ENCODE data around the gene FBXO9.
A peak's percentile ranks its signal among the peaks of the same experiment; 100 is the strongest.

The FBXO9 gene

DNA sequence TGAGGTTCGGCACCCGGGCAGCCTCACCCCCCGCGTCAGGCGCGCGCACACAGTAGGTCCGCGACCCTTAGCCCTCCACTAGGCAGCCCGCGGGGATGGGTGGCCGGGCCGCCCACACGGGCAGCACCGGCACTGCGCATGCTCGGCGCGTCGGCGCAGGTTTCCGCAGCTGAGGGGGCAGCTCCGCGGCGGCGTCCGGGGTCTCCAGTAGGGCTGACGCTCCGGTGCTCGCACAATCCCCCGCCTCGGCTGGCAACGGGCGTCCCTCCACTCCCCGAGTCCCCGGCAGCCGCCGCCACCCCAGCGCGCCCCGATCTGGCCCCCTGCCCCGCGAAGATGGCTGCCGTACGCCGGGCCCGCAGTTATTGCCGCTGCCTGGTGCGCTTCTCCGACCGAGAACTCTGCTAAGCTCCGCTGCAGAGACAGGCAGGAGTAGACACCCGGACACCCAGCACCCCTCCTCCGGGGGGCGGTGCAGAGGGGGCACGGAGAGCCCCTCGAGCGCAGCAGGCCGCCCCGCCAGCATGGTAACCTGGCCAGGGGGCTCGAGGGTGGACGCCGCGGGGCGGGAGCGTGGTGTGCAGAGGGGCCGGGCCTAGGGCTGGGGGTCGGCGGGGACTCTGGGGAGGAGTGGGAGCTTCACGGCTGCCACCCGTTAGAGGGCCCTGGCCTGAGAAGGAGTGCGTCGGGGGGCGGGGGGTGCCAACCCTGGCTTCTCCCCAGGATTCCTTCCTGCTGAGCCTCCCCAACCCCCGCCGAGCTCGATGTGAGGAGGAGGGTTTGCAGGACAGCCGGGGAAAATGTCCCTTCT lies at the start of gene FBXO9:
FBXO9 (plus strand) TSS at position 139 of the 811 bp plus-strand sequence; CDS start at position 525, 386 bp downstream.
- peak; percentile 64 for DNase-seq (ENCODE audit: low read depth)

DNA sequence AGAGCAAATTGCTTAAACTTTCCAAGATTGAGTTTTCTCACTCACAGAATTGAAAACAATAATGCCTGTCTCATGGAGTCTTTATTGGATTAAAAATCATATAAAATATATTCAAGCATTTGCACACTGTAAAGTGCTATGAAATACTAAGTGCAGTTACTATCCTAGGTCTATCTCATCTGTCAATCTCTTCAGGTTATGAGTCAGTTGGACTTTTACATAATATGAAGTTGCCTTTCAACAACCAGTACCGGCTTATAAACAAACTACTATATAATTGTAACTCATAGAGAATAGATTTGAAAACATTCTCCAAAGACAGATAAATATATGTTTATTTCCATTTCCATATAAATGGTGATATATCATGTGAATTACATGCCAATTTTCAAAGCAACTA lies 49.7 kb upstream of the FBXO9 start:
- DNase-seq (ENCODE audit: low read depth), result no peak

- DNase-seq (ENCODE audit: low read depth), result no peak
Observed at GRCh38 chr6:53018446-53018845, 46.8 kb upstream of the FBXO9 start.

GRCh38 chr6:53020005-53020744 lies 45.0 kb upstream of the FBXO9 start:
- no peak for DNase-seq (ENCODE audit: low read depth)

GRCh38 chr6:53023323-53023722 lies 41.9 kb upstream of the FBXO9 start:
- no peak for DNase-seq (ENCODE audit: low read depth)

GRCh38 chr6:53026526-53026925 lies 38.7 kb upstream of the FBXO9 start:
- DNase-seq (ENCODE audit: low read depth), result no peak

DNA sequence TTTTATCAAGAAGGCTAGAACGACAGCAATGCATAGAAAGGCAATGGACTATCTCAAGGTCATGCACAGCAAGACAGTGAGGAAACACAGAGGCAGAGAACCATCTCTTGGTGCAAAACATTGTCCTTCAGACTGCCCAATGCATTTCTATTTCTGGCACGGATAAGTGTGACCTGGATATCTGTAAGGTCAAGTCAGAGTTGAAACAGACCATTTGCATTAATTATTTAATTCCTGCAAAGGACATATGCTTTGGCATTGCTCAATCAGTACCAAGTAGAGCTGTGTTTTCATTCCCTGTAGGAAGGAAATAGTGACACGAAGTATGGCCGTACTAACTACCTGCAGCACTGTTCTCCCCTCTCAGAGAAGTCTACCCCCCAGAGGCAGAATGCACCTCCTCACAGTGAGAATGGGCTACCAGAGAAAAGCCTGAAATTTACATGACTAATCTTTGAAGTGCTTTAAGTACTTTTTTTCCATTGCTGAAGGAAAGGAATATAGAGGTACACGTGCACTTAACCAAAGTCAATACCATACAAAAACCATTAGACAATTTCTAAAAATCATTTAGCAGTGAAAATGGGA lies 38.0 kb upstream of the FBXO9 start:
- DNase-seq (ENCODE audit: low read depth), result no peak

DNA sequence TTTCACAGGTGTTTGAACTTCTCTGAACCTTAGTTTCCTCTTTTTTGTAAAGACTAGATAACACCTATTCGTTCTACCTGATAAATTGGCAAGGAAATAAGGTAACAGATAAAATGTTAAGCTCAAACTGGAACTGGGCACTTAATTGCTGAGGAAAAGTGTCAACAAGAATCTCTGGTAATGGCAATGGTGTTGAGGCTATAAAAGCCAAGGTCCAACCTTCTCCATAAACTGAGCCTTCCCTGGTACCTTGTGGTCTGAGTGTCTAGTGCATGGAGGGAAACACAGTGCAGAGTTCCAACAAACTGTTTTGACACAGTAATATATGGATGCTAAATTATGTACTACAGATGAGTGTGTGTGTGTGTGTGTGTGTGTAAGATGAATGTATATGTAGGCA lies 36.7 kb upstream of the FBXO9 start:
- DNase-seq (ENCODE audit: low read depth), result no peak

GRCh38 chr6:53029257-53029656 lies 35.9 kb upstream of the FBXO9 start:
- no peak for DNase-seq (ENCODE audit: low read depth)

DNA sequence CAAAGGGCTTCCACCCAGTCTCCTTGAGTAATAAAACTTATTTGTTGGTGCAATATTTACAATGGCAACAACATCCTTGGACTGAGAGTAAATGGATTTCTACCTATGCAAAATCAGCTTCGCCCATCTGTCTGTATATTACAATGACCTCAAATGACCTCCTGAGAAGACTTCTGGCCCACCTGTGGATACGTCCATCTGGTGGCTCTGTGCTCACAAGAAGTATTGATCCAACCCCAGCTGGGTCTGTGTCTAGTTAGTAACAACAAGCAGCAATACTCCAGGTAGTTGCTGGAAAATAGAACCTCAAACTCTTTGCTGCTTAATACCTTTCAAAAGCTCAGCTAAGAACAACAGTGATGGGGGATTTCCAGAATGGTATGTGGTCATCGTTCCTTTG lies 35.4 kb upstream of the FBXO9 start:
- no peak for DNase-seq (ENCODE audit: low read depth)

DNA sequence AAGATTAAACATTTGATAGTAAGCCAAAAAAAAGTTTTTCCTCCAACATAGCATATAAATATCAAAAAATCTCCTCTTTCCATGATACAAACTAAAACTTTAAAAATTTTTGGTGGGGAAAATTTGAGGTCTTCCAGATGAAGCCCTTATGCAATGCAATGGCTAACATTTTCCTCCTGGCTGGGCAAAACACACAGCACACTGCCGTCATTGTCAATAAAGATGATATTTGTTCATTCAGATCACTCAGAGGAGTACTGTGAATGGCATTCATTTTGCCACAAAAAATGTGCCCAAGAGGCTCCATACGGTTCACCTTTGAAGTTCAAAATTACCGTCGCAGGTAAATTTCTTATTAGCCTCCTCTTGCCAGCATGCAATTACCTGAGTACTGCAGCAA lies 33.9 kb upstream of the FBXO9 start:
- DNase-seq (ENCODE audit: low read depth), result no peak

- no peak for DNase-seq (ENCODE audit: low read depth)
Observed at GRCh38 chr6:53032849-53033248, 32.4 kb upstream of the FBXO9 start.

DNA sequence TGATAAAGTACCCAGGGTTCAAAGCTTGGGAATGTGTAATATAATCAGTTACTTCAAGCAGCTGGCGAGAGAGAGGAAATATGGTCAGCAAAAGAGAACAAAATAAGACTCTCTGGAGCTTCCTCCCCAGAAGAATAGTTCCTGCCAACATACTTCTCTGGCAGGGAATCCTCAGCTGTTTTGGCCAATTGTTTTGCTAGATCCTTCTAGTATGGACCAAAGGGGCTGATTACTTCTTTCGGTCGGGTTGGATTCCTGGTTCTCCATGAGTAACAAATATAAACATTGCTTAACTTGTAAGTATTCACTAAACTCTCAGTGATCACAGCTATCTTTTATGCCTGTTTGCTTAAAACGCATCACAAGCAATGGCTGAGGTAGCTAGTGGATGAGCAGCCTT lies 31.4 kb upstream of the FBXO9 start:
- DNase-seq (ENCODE audit: low read depth), result no peak

GRCh38 chr6:53035549-53036213 lies 29.5 kb upstream of the FBXO9 start:
- no peak for DNase-seq (ENCODE audit: low read depth)

DNA sequence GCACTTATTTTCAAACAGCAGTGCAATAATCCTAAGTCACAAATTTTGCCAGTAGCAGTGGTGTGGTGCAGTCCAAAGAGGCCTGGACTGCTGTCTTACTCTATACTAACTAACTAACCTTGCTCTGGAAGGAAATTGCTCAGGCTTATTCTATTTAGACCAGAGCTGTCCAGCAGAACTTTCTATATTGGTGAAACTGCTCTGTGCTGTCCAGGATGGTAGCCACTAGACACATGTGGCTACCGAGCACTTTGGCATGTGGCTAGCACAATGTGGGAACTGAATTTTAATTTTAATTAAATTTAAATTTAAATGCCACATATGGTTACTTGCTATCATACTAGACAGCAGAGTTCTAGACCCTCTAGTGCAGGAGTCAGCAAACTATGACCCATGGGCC lies 27.1 kb upstream of the FBXO9 start:
- DNase-seq (ENCODE audit: low read depth), result no peak

GRCh38 chr6:53038596-53038995 lies 26.6 kb upstream of the FBXO9 start:
- no peak for DNase-seq (ENCODE audit: low read depth)

DNA sequence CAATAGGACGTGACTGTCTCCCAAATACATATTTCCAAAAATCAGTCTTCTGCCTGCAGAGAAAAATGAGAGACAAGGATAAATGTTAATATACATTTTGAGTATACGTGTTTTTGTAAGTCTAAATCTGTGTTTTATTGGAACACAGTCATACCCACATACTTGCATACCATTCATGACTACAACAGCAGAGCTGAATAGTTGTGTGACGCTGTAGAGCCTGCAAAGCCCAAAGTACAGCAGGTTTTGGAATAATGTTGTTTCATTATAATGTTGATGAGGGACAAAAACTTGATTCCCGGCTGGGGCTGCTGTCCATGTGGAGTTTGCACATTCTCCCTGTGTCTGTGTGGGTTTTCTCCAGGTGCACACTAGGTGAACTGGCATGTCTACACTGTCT lies 23.8 kb upstream of the FBXO9 start:
- no peak for DNase-seq (ENCODE audit: low read depth)

GRCh38 chr6:53042112-53042511 lies 23.1 kb upstream of the FBXO9 start:
- no peak for DNase-seq (ENCODE audit: low read depth)

GRCh38 chr6:53043581-53043980 lies 21.6 kb upstream of the FBXO9 start:
- DNase-seq (ENCODE audit: low read depth), result no peak

- DNase-seq (ENCODE audit: low read depth), result no peak
Observed at GRCh38 chr6:53044071-53044470, 21.1 kb upstream of the FBXO9 start.

DNA sequence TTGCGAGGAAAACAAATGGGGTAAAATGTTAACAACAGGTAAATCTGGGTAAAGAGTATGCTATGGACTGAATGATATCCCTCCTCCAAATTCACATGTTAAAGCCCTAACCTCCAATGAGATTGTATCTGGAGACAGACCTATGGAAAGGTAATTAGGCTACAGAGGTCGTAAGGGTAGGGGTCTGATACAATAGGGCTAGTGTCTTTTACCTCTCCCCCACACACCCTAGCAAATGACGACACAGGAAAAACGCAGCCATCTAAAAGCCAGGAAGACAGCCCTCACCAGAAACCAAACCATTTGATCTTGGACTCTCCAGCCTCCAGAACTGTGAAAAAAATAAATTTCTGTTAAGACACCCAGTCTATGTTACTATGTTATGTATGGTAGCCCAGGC lies 20.6 kb upstream of the FBXO9 start:
- DNase-seq (ENCODE audit: low read depth), result no peak

- no peak for DNase-seq (ENCODE audit: low read depth)
Observed at GRCh38 chr6:53045891-53046673, 19.1 kb upstream of the FBXO9 start.
